DLD1 (cell line): ENCODE results near the gene SPI1.

ENCODE experiments used
- in situ Hi-C: cut with HindIII; loops from 2 replicates; pipeline ENCODE4 v1.10.0; 2017; ENCODE audit warnings: low sequenced_read_pairs

Gene SPI1

GRCh38 chr11:47407746-47408590 is 29.6 kb upstream of the SPI1 start, which contains the start of gene SLC39A13:
TSS of gene SLC39A13 (plus strand) at chr11:47408590. CDS start at chr11:47410095, 1,505 bp downstream.
- in situ Hi-C loops, result no loop called here

GRCh38 chr11:47406896-47407745 is 28.8 kb upstream of the SPI1 start:
- in situ Hi-C loops, result no loop called here

DNA sequence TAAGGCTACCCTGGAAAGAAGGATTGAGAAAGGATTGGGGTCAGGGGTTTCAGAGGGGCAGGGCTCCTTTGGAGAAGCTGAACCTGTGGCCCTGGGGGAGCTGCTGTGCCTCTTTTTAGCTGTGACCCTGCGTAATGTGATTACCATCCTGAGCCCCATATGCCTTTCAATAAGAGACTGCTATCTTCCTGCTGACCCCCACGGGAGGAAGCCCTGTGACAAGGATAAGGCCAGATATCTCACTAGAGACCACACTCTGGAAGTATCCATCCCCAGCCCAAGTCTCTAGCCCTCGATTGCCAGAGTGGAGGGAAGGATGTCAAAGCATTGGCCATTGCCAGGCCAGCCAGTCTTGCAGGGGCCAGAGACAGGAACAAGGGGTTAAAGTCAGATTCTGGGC is 25.2 kb upstream of the SPI1 start:
- in situ Hi-C loops, result no loop called here

- in situ Hi-C loops, result no loop called here
Observed at GRCh38 chr11:47403135-47403534, 24.8 kb upstream of the SPI1 start.

- in situ Hi-C loops, result no loop called here
Observed at GRCh38 chr11:47400768-47401279, 22.5 kb upstream of the SPI1 start.

DNA sequence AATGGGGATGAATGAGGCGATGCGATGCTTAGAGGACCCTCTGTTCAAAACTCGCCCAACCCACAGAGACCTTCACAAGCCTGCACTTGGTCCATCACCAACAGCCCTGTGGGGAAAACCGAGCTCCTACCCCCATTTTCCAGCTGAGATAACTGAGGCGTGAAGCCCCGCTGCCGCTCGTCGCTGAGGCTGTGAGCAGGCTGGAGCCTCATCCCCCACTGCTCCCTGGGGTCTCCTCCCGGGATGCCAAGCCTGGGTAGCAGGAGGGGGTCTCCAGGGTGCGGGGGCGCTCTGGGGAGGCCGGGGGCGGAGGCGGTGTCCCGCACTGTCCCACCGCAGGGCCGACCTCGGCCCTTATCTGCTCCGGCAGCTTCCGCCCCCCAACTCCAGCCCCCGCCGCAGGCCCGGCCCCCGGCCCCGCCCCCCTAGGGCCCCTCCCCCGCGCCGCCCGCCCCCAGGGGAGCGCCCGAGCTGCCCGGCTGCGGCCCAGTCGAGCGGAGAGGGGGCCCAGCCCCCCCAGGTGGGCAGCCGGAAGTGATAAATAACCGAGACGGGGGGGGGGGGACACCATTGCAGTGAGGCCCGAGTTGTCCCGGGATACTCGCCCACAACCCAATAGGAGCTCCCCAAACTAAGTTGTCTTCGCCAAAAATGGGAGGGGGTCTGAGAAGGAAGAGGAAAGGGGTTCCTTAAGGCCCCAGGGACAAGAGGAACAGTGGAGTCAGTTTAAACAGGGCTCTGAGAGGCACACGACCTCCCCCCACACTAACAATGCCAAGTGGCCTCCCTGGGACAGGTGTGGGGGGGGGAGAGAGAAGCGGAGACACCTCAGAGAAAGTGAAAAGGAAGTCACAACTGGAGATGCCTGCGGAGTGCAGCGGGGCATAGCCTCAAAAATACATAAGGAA is 21.8 kb upstream of the SPI1 start:
- in situ Hi-C loops, result no loop called here

DNA sequence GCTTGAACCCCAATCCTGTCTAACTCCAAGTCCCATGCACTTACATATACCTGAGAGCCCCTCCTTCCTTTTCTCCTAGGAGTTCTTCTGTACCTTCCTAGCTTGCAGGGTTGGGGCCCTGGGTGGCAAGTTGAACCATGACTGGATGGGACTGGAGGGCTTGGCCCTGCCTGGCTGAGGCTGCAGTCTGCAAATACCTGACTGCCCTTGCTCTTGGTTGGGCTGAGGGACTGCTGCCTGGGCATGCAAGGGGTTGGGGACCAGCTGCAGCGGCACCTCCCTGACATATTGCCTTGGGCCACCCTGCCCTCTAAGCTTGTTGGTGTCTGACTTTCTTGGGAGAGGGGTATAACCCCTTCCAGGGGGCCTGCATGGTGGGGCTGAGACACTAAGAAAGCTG is 20.2 kb upstream of the SPI1 start:
- in situ Hi-C loops, result no loop called here

- in situ Hi-C loops, result no loop called here
Observed at GRCh38 chr11:47398011-47398410, 19.7 kb upstream of the SPI1 start.

GRCh38 chr11:47396049-47396320 is 17.6 kb upstream of the SPI1 start:
- in situ Hi-C loops, result no loop called here

GRCh38 chr11:47395223-47396048 is 17.1 kb upstream of the SPI1 start:
- in situ Hi-C loops, result no loop called here

GRCh38 chr11:47394322-47395222 is 16.2 kb upstream of the SPI1 start:
- in situ Hi-C loops, result no loop called here

GRCh38 chr11:47394050-47394321 is 15.6 kb upstream of the SPI1 start:
- in situ Hi-C loops, result no loop called here

DNA sequence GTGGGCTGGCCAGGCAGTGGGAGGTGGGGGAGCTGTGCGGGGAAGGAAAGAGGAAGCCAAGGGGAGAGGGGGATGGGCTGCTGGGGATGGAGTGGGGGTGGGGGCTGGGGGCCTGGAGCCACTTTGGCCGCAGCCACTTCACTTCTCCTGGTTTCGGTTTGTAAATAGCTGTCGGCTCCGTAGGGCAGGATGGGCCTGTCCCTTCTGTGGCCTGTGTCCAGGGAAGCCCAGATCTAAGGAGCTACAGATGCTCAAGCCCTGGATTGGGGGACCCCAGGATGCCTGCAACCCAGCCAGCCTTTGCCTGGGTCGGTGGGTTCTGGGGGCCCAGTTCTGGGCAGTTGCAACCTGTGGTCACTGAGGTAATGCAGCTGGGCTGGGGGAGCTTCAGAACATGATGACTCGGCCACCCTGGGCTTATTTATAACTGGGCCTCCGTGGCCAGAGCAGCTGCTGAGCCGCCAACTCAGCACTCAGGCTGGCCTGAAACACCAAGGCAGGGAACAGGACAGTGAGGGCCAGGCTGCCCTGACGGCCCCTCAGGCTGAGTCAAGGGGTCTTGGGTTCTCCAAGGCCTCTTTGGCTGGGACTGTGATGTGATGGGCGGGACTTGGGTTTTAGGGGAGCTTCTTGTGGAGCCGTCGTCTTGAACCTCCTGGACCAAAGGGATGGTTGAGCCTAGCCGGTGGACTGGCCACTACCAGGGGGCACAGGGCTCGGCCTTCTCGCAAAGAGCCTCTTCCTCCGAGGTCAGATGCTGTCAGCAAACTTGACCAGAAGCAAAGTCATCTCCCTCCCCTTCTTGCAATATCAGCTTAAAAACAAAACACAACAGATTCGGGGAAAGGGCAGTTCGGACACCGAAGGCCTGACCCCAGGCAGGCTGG is 15.1 kb upstream of the SPI1 start:
- in situ Hi-C loops, result no loop called here

- in situ Hi-C loops, result no loop called here
Observed at GRCh38 chr11:47392546-47393162, 14.3 kb upstream of the SPI1 start.

DNA sequence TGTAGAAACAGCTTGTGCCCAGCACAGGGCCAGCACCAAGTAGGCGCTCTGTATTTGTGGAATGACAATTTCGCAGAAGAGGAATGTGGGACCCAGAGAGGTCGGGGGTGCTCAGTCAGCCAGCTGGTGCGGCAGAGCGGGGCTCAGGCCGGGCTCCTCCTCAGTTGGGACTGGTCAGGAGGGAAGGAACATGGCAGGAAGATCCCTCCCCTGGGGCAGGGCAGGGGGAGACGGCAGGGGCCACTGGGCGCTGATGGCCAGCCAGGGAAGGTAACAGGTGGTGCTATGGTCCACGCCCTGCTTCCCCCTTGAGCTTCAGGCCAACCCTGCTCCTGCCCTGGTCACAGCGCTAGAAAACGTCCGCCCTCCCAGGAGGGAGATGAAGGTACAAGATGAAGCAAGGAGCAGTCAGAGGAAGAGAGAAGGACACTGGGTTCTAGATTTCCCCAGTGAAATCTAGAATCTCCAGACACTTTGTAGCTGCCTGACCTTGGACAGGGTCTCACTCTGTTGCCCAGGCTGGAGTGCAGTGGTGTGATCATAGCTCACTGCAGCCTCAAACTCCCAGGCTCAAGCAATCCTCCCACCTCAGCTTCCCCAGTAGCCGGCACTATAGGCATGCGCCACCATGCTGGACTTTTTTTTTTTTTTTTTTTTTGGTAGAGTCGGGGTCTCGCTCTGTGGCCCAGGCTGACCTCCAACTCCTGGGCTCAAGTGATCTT is 13.5 kb upstream of the SPI1 start:
- in situ Hi-C loops, result no loop called here

DNA sequence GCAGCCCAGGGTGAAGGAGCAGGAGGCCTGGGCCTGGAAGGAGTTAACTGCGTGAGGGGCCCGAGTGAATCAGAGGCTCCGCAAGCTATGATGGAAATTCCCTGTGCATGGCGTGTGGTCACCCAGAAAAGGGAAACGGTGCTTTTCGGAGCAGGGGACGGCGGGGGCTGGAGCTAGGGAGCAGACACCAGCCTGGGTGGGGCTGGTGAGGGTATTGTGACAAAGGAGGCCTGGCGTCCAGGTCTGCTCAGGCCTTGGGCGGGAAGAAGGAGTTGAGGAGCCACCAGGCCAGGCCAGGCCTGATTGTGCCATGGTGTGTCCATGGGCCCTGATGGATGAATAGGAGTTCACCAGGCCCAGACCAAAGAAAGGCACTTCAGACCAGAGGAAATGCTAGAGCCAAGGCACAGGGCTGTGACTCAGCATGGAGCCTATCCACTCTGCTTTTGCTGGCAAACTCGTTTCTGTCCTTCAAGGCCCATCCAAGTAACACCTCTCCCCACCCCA is 12.8 kb upstream of the SPI1 start:
- in situ Hi-C loops, result no loop called here

DNA sequence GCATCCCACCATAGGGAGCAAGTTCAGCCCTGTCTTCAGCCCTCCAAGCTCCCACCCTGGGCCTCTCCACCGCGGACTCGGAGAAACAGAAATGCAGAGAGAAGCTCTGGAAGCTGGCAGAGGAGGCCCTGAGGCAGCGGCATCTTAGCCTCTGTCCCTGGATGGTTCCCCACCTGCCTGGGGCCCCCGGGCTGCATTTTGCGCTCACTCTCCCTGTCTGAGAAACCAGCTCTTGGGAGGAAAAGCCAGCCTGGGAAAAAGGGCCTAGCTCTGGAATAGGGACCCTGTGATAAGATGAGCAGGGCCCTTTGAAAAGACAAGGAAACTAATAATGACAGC is 12.0 kb upstream of the SPI1 start:
- in situ Hi-C loops, result no loop called here
